Midbrain (tissue), 1 donor: Measurements from ENCODE around the gene ALLC.
"Not testable (repeated sequence)": the region's sequence is repeated elsewhere in the genome, so short reads cannot be mapped to it uniquely, and the experiment has no call there.

Experiments used
- DNase-seq: peaks from one replicate; lab custom pipeline; 2025; lab: John Stamatoyannopoulos, UW

The ALLC gene

GRCh38 chr2:3626118-3626811, 31.7 kb upstream of the ALLC start:
- DNase-seq, result no peak

GRCh38 chr2:3626812-3627499, 31.0 kb upstream of the ALLC start:
- DNase-seq, result no peak

GRCh38 chr2:3627500-3628100, 30.4 kb upstream of the ALLC start:
- no peak for DNase-seq

- DNase-seq, result no peak
Observed at GRCh38 chr2:3628241-3628679, 29.7 kb upstream of the ALLC start.

GRCh38 chr2:3628800-3629199, 29.2 kb upstream of the ALLC start:
- DNase-seq, result no peak

GRCh38 chr2:3630631-3631030, 27.4 kb upstream of the ALLC start:
- no peak for DNase-seq

- no peak for DNase-seq
Observed at GRCh38 chr2:3631161-3631850, 26.7 kb upstream of the ALLC start.

- DNase-seq, result no peak
Observed at GRCh38 chr2:3631851-3632659, 25.9 kb upstream of the ALLC start.

- DNase-seq, result no peak
Observed at GRCh38 chr2:3633089-3633981, 24.7 kb upstream of the ALLC start.

- no peak for DNase-seq
Observed at GRCh38 chr2:3633982-3634595, 23.9 kb upstream of the ALLC start.

- DNase-seq, result no peak
Observed at GRCh38 chr2:3634596-3635121, 23.3 kb upstream of the ALLC start.

GRCh38 chr2:3635171-3635974, 22.6 kb upstream of the ALLC start:
- DNase-seq, result no peak

GRCh38 chr2:3635975-3636327, 22.0 kb upstream of the ALLC start:
- not testable (repeated sequence) for DNase-seq

GRCh38 chr2:3636586-3637310, 21.3 kb upstream of the ALLC start:
- DNase-seq, result no peak

GRCh38 chr2:3637311-3637675, 20.7 kb upstream of the ALLC start:
- no peak for DNase-seq

GRCh38 chr2:3637692-3638455, 20.1 kb upstream of the ALLC start:
- DNase-seq, result no peak

GRCh38 chr2:3638456-3638810, 19.6 kb upstream of the ALLC start:
- DNase-seq, result no peak

- no peak for DNase-seq
Observed at GRCh38 chr2:3639015-3639630, 18.9 kb upstream of the ALLC start.
